Fibroblast of villous mesenchyme (primary cell): ENCODE measurements around the gene KANK4. TPM values are rescaled to one million over a fixed set of nuclear protein-coding genes. Genes with fewer than 3 reads are reported as not detected.

ENCODE experiments used
- DNase-seq: peaks from one replicate; pipeline ENCODE4 v3.0.0-alpha.2; 2010; ENCODE audit warnings: low read depth
- H3K4me3 ChIP-seq: 2 replicates; pipeline ENCODE4 v1.5.1; 2011; ENCODE audit warnings: low read depth, mild to moderate bottlenecking, low read length
- CTCF ChIP-seq: IDR thresholded peaks from 2 replicates; pipeline ENCODE4 v1.5.1; 2012; ENCODE audit warnings: low read depth, mild to moderate bottlenecking, low read length; ENCODE audit not compliant: insufficient read depth
- total RNA-seq: library from RNA; depleted of rRNA; stranded (reverse); fragments of >200 nt; gene quantifications from 2 replicates; pipeline ENCODE4 v1.2.3, GENCODE V29; 2012

KANK4 gene
- total RNA-seq, 1 donor, result not detected

GRCh38 chr1:62316135-62316534 lies 3.1 kb downstream of the KANK4 start:
- no peak overlapping the region for H3K4me3 ChIP-seq
- TF ChIP-seq CTCF, result no peak
- no peak for DNase-seq

- no peak for TF ChIP-seq CTCF
- no peak overlapping the region for H3K4me3 ChIP-seq
- DNase-seq, result no peak
Measured at GRCh38 chr1:62315387-62315786, 3.8 kb downstream of the KANK4 start.

GRCh38 chr1:62314454-62315350 lies 4.5 kb downstream of the KANK4 start:
- H3K4me3 ChIP-seq, result no peak overlapping the region
- DNase-seq, result no peak
- TF ChIP-seq CTCF, result no peak

- no peak for TF ChIP-seq CTCF
- DNase-seq, result no peak
- H3K4me3 ChIP-seq, result no peak overlapping the region
Measured at GRCh38 chr1:62312698-62313097, 6.5 kb downstream of the KANK4 start.

- TF ChIP-seq CTCF, result no peak
- DNase-seq, result no peak
- no peak overlapping the region for H3K4me3 ChIP-seq
Measured at GRCh38 chr1:62311473-62311943, 7.7 kb downstream of the KANK4 start.

GRCh38 chr1:62309906-62310305 lies 9.3 kb downstream of the KANK4 start:
- no peak for TF ChIP-seq CTCF
- DNase-seq, result no peak
- H3K4me3 ChIP-seq, result no peak overlapping the region
